Activated naive CD8-positive, alpha-beta T cell treated with anti-CD3 and anti-CD28 coated beads, Interleukin-2, amount 50 U/mL, for 24 hours (primary cell): ENCODE results near the gene TBC1D10B.

ENCODE experiments used
- ATAC-seq: fragments of 150-1000 bp; cut with Tn5 transposase; one replicate; pipeline ENCODE4 v1.10.0; 2021
- DNase-seq: peaks from one replicate; pipeline ENCODE4 v3.0.0; 2021
- H3K27ac Mint-ChIP-seq: one replicate; pipeline ENCODE4 v1.8.0; 2021; ENCODE audit warnings: mild to moderate bottlenecking, mixed read lengths
- H3K27me3 Mint-ChIP-seq: one replicate; pipeline ENCODE4 v1.8.0; 2021; ENCODE audit warnings: mixed read lengths
- H3K36me3 Mint-ChIP-seq: one replicate; pipeline ENCODE4 v1.8.0; 2021; ENCODE audit warnings: low read depth, mixed read lengths
- H3K4me1 Mint-ChIP-seq: one replicate; pipeline ENCODE4 v1.8.0; 2021; ENCODE audit warnings: mixed read lengths
- H3K4me3 Mint-ChIP-seq: one replicate; pipeline ENCODE4 v1.8.0; 2021; ENCODE audit warnings: mild to moderate bottlenecking, moderate library complexity, mixed read lengths
- H3K9me3 Mint-ChIP-seq: one replicate; pipeline ENCODE4 v1.8.0; 2021; ENCODE audit warnings: mixed read lengths

TBC1D10B gene

DNA sequence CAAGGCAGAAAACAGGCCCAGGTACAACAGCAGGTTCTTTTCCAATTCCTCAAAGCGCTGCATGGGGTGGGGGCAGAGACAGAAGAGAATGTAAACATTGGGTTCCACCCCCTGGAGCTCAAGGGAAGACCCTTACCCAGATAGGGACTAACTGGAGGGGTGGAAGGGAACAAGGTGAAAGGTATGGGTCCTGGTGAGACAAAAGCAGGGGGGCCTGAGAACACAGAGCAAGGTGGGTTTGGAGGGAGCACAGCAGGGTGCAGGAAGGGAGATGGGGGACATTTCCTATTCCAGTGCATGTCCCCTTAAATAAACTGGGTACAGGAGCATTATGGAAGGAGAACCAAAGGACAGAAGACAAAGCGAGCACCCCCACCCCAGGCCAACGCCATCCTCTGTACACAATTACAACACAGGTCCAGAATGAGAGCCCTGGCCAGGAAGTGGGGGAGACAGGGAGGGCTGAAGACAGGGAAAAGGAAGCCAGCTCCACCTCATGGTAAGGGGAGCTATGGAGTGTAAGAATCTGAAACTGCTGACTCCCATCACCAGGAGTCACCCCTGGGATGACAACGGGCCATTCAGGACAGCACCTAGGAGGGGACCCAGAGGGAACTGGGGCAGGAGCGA, 13.1 kb downstream of the TBC1D10B start:
- H3K36me3 Mint-ChIP-seq = peaks cover 19% of the 10 kb centered on the region
- H3K27me3 Mint-ChIP-seq = no peaks in the 10 kb centered on the region
- peak overlapping the region; percentile 50 for H3K27ac Mint-ChIP-seq
- ATAC-seq (no peak), DNase-seq (no peak)
- no peak overlapping the region for H3K4me3 Mint-ChIP-seq
- H3K9me3 Mint-ChIP-seq = no peaks in the 10 kb centered on the region
- peaks cover 24% of the 10 kb centered on the region for H3K4me1 Mint-ChIP-seq

DNA sequence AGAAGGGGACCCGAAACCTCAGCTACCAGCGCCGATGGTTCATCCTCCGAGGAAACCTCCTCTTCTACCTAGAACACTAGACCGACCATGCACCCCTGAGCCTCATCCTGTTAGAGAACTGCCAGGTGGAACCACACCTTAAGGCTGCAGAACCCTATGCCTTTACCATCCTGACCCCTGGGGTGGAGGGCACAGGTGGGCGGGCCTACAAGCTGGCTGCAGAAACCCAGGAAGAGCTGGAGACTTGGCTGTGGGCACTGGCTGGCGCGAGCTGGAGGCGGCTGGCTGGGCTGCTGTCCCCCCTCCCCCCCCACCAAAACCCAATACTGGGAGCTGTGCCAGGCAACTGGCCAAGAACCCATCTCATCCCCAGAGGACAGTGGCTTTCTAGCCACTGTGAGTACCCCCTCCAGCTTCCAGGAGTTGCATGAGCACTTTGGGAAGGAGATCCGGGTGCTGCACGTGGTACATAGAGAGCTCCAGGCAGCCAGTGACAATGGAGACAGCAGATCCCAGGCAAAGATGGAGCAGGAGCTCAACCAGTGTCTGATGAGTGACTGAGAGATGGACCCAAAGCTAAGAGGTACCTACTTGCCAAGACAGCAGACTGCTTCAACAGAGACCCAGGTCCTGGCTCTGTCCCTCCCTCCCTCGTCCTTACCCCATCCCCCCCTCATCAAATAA, 13.8 kb downstream of the TBC1D10B start:
- Mint-ChIP-seq H3K27ac (peak overlapping the region; percentile 94), H3K4me3 (peak overlapping the region; percentile 98), H3K4me1 (peaks cover 27% of the 10 kb centered on the region), H3K27me3 (no peaks in the 10 kb centered on the region), H3K9me3 (no peaks in the 10 kb centered on the region), H3K36me3 (peaks cover 21% of the 10 kb centered on the region)
- DNase-seq = no peak
- no peak for ATAC-seq

DNA sequence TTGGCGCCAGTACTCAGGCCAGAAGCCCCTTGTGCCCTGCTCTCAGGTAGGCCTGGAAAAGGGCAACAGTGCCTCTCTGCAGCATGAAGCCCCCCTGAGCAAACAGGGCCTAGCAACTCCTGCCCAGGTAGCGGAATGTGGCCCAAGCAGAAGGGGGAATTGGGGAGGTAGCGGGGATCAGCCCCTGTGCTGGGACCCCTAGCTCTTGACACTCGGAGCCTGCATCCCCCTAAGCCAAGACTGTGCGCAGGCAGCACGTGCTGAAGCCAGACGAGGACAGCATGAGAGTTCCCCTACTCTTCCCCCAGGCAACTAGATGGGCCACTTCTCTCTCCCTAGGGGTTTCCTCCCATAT, 14.4 kb downstream of the TBC1D10B start:
- H3K27ac Mint-ChIP-seq = peak overlapping the region; percentile 94
- peak overlapping the region; percentile 98 for H3K4me3 Mint-ChIP-seq
- peaks cover 33% of the 10 kb centered on the region for H3K4me1 Mint-ChIP-seq
- peaks cover 23% of the 10 kb centered on the region for H3K36me3 Mint-ChIP-seq
- ATAC-seq (no peak), DNase-seq (no peak)
- no peaks in the 10 kb centered on the region for H3K9me3 Mint-ChIP-seq
- H3K27me3 Mint-ChIP-seq = no peaks in the 10 kb centered on the region

DNA sequence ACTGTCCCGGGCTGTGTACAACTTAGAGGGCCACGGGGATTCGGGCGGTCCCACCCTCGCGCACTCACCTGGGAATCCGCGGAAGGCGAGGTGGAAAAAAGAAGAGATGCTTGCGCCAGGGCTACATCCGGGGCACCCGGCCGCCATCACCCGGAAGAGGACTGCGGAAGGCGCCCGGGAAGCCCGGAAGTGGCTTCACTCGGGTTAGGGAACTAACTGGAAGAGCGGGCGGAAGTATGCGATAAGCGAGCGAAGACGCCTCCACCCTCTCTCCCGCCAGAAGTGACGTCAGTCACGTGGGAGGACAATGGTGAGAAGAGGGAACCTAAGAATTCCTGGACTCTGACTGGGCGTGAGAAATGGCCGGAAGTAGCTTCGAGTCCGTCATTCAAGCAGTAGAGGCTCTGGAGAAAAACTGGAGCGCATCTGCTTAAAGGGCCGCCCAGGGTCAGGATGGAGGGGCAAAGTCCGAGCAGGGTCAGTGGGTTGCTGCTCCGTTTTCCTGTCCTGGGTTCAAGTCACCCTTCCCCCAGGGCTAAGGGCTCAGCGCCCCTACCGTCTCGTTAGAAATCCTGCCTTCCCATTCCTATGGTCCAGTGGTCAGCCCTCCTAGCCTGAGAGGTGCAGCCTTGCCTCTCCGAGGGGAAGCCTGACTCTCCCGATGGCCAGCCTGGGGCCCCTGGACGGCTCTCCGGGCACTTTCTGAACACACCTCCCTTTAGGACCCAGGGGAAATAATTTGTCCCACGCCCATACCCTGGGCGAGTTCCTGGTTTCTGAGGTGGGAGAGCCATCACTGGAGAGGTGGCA, 14.9 kb downstream of the TBC1D10B start, which contains the start of gene CD2BP2:
TSS of gene CD2BP2 (minus strand) at position 165 of the 810 bp plus-strand sequence. CDS start 627 bp downstream, outside the sequence.
- DNase-seq (peak; percentile 93), ATAC-seq (peak; percentile 78)
- peak within 1 kb of the TSS; percentile 94 for H3K27ac Mint-ChIP-seq
- H3K4me3 Mint-ChIP-seq = peak within 1 kb of the TSS; percentile 98
- no peaks in the 10 kb centered on the region for H3K27me3 Mint-ChIP-seq
- H3K36me3 Mint-ChIP-seq = peaks cover 29% of the 10 kb centered on the region
- peaks cover 39% of the 10 kb centered on the region for H3K4me1 Mint-ChIP-seq
- H3K9me3 Mint-ChIP-seq = no peaks in the 10 kb centered on the region

DNA sequence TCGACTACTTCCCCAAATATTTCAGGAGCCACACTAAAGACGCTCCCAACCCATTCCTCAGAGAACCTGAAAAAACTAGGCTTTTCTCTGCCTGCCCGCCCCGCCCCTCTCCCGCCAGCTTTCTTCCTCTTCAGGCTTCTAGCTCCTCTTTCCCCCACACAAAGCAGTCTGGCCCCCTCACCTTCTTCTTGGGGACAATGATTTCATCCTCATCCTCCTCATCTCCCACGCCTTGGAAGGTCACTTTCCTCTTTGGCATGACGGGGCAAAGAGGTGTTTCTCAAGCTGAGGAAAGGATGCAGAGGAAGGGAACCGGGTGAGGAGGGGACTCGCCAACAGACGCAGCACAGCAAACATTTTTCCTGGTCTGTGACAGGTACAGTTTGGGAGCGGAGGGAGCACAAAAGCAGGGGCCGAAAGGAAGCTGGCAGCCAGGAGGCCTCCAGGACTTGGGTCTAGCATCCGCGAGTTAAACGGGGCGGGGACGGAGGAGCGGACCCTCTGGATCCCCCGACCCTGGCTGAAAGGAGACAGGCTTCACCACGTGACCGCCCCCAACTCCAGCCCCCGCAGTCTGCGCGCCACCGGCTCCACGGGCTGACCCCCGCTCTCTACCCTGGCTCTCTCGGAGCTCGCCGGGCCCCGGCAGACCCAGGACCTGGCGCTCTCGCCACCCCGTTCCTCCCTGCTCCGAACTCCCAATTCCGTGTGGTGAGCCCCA, 15.7 kb downstream of the TBC1D10B start:
- Mint-ChIP-seq H3K4me3 (peak overlapping the region; percentile 98), H3K9me3 (no peaks in the 10 kb centered on the region), H3K27me3 (no peaks in the 10 kb centered on the region), H3K4me1 (peaks cover 46% of the 10 kb centered on the region), H3K36me3 (peaks cover 35% of the 10 kb centered on the region), H3K27ac (peak overlapping the region; percentile 94)
- DNase-seq = no peak
- peak; percentile 11 for ATAC-seq

DNA sequence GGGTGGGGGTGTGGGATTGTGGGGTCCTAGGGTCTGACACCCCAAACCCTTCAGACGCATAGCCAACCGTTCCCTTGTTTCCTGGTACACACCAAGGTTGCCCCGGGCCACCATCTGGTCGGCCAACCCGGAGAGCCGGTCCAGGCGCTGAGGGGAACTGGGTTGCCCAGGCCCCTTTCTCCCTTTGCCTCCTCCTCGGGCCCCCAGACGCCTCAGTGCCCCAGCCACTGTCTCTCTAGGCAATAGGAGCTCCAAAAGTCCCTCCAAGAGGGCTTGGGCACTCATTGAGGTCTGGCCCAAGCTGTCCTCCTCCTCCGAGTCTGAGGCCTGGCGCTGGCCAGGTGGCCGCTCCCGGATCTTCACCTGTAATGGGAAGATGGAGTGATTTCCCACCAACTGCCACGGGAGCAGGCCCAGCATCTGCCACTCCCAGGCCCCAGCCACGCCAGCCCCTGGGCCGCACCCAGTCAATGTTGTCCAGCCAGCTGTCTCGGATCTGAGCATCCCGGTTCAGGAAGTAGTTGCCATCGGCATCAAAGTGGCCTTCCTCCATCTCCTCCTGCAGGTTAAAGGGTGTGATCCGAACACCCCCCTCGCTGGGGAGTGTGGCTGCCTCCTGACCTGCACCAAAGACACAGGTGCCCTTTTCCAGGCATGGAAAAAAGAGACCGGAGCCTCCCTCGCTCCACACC, 16.7 kb downstream of the TBC1D10B start:
- no peak for DNase-seq
- peaks cover 42% of the 10 kb centered on the region for H3K36me3 Mint-ChIP-seq
- no peak for ATAC-seq
- H3K4me1 Mint-ChIP-seq = peaks cover 53% of the 10 kb centered on the region
- no peaks in the 10 kb centered on the region for H3K9me3 Mint-ChIP-seq
- H3K4me3 Mint-ChIP-seq = peak overlapping the region; percentile 98
- no peaks in the 10 kb centered on the region for H3K27me3 Mint-ChIP-seq
- no peak overlapping the region for H3K27ac Mint-ChIP-seq

DNA sequence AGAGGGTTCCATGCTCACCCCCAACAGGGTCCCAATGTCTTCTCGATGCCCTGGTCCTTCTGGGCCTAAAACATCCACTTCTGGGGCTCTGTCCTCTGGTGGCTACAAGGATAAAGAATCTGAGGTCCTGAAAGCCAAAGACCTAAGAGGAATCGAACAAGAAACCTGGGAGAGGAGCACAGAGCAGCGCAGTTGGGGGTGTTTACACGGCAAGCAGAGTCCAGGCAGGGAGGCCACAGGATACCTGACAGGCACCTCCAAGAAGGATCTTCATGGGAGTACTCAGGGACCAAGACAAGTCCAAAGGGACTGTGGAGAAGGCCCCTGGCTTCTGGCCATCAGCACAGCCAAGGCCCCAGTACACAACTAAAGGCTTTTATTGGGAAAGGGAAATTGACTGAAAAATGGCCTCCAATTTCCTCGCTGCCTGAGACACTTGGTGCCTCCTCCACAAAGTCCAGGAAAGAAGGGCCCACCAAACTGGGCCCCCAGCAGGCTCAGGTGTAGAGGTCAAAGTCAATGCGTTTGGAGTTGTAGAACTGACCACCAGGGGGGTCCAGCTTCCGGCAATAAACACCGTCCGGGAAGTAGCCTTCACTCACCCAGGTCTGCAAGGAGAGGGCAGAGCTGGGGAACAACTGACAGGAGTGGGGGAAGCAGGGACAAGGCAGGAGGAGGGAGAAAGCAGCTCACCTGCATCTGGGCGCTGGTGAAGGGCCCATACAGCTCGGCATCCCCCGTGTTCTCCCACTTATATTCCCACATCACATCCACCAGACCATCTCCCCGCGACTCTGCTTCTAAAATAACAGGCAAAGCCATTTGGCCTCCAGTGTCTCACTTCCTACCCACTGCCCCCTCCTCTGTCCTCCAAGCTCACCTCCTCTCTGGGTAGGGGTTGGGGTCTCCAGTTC, 17.5 kb downstream of the TBC1D10B start:
- no peak for ATAC-seq
- DNase-seq = no peak
- Mint-ChIP-seq H3K27ac (peak overlapping the region; percentile 35), H3K36me3 (peaks cover 42% of the 10 kb centered on the region), H3K4me1 (peaks cover 53% of the 10 kb centered on the region), H3K27me3 (no peaks in the 10 kb centered on the region), H3K9me3 (no peaks in the 10 kb centered on the region), H3K4me3 (peak overlapping the region; percentile 21)

DNA sequence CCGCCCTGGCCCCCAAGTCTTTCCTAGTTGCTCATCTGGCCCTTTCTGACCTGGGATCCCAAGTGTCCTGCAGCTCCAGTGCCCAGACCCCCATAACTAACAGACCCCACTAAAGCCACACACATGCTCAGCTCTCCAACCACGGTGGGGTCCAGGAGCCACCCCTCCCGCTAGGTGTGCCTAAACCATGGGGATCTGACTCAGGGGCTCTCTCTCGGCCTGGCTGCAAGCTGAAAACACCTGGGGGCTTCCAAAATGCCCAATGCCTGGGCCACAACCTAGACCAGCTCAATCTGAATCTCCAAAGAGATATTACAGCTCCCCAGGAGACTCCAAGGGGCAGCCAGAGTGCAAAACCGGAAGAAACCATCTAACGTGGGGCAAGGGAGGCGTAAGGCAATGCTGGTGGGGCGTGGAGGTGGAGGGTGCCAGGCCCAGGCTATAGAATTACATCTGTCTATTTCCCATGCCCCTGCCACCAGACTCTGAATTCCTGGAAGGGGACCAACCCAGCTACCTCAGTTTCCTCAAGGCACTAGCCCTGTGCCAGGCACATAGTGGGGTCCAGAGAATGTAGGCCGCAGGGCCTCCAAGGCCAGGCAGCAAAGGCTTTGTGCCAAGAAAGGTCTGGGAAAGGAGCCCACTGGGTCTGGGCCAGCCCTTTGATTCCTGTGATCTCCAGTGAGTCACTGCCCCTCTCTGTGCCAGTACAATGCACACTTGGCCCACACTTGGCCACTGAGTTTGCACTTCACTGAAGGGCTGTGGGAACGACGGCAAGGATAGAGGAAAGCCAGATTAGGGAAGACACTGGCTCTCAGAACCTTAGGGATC, 18.5 kb downstream of the TBC1D10B start:
- peaks cover 42% of the 10 kb centered on the region for H3K36me3 Mint-ChIP-seq
- H3K9me3 Mint-ChIP-seq = no peaks in the 10 kb centered on the region
- no peaks in the 10 kb centered on the region for H3K27me3 Mint-ChIP-seq
- H3K4me3 Mint-ChIP-seq = no peak overlapping the region
- DNase-seq = no peak
- H3K27ac Mint-ChIP-seq = peak overlapping the region; percentile 87
- no peak for ATAC-seq
- peaks cover 53% of the 10 kb centered on the region for H3K4me1 Mint-ChIP-seq

DNA sequence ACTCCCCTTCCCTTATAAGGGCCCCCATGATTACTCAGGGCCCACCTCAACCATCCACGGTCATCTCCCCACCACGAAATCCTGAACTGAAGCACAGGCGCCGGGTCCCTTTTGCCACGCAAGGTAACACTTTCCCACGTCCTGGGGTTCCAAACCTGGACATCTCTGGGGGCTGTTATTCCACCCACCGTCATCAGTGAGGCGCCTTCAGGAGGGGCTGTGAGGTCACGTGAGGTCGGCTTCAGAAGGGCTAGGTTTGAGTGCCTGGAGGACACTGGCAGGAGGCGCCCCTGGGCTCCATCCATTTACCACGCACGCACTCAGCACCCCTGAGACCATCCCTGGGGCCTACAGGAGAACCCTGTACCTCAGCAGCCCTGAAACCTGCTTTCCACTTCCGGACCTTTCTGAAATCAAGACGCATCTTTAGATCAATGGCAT, 19.3 kb downstream of the TBC1D10B start:
- Mint-ChIP-seq H3K36me3 (peaks cover 42% of the 10 kb centered on the region), H3K27me3 (no peaks in the 10 kb centered on the region), H3K4me1 (peaks cover 53% of the 10 kb centered on the region), H3K27ac (peak overlapping the region; percentile 87), H3K4me3 (peak overlapping the region; percentile 62), H3K9me3 (no peaks in the 10 kb centered on the region)
- no peak for DNase-seq
- no peak for ATAC-seq

DNA sequence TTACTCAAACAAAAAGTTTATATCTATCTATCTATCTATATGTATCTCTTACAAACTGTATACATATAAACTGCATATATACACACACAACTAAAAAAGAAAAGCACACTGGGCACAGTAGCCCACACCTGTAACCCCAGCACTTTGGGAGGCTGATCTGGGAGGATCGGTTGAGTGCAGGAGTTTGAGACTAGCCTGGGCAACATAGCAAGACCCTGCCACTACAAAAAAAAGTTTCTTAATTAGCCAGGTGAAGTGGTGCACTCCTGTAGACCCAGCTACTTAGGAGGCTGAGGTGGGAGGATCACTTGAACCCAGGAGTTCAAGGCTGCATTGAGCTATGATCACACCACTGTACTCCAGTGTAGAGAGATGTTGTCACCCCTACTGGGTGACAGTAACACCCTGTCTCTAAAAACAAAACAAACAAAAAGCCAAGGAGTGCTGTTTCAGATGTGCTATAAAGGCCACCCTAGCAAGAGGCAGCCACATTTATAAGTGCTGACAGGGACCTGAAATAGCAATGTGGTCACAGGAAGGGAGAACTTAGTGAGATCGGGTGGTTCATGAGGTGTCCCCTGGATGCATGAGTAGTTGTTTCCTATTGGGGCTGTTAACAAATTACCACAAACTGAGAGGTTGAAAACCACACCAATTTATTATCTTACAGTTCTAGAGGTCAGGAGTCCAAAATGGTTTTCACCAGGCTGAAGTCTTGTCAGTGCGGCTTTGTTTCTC, 20.0 kb downstream of the TBC1D10B start:
- Mint-ChIP-seq H3K4me1 (peaks cover 50% of the 10 kb centered on the region), H3K27ac (peak overlapping the region; percentile 87), H3K27me3 (no peaks in the 10 kb centered on the region), H3K9me3 (no peaks in the 10 kb centered on the region), H3K36me3 (peaks cover 42% of the 10 kb centered on the region), H3K4me3 (peak overlapping the region; percentile 62)
- ATAC-seq (peak; percentile 83), DNase-seq (peak; percentile 43)

DNA sequence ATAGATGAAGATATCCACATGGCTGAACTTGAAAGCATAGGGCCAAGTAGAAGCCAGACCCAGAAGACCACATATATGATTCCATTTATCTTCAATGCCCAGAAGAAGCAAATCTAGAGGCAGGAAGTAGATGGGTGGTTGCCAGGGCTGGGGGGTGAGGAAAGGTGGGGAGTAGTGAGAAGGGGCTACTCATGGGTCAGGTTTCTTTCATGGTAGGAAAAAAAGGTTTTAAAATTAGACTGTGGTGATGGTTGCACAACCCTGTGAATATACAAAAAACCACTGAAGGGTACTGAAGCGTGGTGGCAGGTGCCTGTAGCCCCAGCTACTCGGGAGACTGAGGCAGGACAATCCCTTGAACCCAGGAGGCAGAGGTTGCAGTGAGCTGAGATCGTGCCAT, 20.6 kb downstream of the TBC1D10B start:
- H3K36me3 Mint-ChIP-seq = peaks cover 42% of the 10 kb centered on the region
- H3K9me3 Mint-ChIP-seq = no peaks in the 10 kb centered on the region
- H3K4me1 Mint-ChIP-seq = peaks cover 47% of the 10 kb centered on the region
- H3K4me3 Mint-ChIP-seq = no peak overlapping the region
- DNase-seq (no peak), ATAC-seq (no peak)
- H3K27ac Mint-ChIP-seq = peak overlapping the region; percentile 87
- H3K27me3 Mint-ChIP-seq = no peaks in the 10 kb centered on the region

DNA sequence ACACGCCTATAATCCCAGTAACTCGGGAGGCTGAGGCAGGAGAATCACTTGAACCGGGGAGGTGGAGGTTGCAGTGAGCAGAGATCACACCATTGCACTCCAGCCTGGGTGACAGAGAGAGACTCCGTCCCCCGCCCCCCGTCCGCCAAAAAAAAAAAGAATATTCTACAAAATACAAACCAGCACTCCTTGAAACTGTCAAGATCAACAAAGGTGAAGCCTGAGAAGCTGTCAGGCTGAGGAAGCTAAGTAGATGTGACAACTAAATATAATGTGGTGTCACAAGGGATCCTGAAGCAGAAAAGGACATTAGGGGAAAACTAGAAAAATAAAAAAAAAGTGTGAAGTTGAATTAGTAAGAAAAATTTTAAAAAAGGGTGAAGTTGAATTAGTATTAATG, 21.4 kb downstream of the TBC1D10B start:
- no peak overlapping the region for H3K4me3 Mint-ChIP-seq
- no peaks in the 10 kb centered on the region for H3K9me3 Mint-ChIP-seq
- ATAC-seq (no peak), DNase-seq (no peak)
- peak overlapping the region; percentile 42 for H3K27ac Mint-ChIP-seq
- no peaks in the 10 kb centered on the region for H3K27me3 Mint-ChIP-seq
- peaks cover 34% of the 10 kb centered on the region for H3K36me3 Mint-ChIP-seq
- peaks cover 40% of the 10 kb centered on the region for H3K4me1 Mint-ChIP-seq
